GM21360 (cell line): ENCODE results near the gene SRCAP.
"Not testable (repeated sequence)": the region's sequence is repeated elsewhere in the genome, so short reads cannot be mapped to it uniquely, and the experiment has no call there.

Source experiments
- ATAC-seq: cut with Tn5 transposase; IDR thresholded peaks from one replicate; pipeline ENCODE4 v1.9.1; 2021; ENCODE audit warnings: mild to moderate bottlenecking, moderate library complexity; ENCODE audit not compliant: unreplicated experiment

The SRCAP gene

DNA sequence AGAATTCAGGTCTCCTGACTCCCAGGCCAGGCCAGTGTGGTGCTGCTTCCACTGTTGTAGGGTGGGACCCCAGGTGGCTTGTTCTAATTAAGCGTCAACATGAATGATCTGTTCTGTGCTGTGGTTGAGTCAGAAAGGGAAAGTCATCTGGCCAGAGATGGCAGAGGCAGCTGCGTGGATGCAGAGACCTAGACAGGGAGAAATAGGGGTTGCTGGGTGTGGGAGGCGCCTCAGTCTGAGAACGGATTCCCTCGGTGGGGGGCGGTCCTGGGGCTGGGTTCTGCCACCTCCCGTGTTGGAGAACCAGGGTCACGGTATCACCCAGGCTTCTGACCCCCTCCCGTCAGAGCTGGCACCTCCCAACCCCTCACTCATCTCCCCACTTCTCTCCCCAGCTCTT, 35.2 kb upstream of the SRCAP start:
- ATAC-seq: no peak

DNA sequence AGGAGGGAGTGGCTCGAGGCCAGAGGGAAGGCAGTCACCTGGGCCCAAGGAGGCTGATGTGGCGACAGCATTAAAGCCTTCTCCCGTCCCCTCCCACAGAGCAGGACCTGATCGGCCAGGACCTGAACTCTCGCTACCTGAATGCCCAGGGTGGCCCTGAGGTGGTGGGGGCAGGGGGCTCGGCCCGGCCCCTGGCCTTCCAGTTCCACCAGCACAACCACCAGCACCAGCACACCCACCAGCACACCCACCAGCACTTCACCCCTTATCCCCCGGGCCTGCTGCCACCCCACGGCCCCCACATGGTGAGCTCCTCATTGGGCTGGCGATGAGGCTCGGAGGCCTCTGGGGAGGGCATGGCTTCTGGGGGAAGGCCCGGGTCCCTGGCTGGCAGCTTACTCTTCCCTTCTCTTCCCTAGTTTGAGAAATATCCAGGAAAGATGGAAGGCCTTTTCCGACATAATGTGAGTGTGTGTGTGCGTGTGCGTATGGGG, 34.3 kb upstream of the SRCAP start:
- ATAC-seq: no peak

DNA sequence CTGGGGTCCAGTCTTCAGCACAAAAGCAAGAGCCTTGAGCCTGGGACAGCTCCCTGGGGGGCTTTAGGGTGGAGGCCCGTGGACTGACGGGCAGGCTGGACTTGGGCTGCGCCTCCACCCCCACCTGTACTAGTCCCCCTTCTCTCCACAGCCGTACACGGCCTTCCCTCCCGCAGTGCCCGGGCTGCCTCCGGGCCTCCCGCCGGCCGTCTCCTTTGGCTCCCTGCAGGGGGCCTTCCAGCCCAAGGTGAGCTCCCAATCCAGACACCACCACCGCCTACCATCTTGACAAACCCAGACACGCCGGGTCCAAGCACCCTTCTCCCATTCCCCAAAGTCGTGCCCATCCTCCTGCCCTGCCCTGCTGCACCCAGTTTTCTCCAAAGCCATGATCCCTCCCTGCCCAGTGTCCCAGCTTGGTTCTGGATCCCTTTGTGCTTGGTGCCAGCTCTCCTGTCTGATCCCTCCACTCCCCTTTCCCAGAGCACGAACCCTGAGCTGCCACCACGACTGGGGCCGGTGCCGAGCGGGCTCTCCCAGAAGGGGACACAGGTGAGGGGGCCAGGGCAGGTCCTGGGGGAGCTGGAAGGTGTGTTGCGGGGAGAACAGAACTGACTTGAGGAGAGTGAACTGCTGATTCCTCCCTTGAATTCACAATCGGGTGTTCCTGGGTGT, 33.7 kb upstream of the SRCAP start:
- ATAC-seq: no peak

DNA sequence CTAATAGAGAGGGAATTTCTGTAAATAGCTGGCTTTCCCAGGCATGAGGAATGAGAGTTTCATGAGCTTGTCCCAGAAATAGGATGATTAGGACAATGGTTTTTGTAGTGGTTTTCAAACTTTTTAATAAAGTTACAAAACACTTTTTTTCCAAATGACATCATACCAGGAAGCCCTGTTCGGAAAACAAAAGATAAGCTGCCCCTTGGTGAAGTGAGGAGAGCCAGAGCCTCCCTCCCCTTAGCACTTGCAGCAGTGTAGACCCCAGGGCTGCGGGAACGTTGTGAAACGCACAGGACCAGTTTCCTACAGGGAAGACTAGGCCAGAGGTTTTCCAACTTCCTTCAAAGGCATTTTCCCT, 33.2 kb upstream of the SRCAP start:
- ATAC-seq: no peak

DNA sequence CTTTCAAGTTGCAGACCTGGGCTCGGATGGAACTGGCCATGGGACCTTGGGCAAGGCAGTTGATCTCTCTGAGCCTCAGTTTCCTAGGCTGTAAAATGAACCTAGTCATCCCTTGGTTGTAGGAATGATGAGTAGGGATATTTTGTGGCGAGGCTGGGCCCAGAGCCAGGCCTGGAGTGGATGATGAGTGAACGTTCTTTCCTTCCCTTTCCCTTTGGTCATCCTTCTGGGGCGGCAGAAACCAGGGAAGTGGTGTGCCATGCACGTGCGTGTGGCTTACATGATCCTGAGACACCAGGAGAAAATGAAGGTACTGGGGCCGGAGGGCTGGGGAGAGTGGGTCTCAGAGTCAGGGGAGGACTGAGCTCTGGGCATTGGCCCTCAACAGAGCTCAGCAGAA, 32.3 kb upstream of the SRCAP start:
- ATAC-seq: no peak

DNA sequence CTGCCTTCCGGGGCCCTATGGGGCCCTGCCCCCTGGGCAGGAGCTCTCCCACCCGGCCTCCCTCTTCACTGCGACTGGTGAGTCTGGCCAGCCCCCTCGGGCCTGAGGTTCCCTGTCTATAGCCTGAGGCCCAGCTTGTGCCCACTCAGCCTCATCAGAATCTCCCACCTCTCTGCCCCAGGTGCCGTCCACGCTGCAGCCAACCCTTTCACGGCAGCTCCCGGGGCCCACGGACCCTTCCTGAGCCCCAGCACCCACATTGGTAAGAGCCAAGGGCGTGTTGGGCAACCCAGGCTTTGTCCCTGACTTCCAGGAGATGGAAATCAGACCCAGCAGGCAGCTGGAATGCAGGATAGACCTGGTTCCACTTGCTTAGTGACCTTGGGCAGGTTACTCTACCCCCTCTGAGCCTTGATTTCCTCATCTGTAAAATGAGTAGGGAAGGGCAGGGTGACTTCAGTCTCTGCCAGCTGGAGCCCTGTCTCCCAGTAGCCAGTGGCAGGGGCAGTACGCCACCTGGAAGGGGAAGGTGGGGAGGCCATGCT, 31.5 kb upstream of the SRCAP start:
- ATAC-seq: no peak

DNA sequence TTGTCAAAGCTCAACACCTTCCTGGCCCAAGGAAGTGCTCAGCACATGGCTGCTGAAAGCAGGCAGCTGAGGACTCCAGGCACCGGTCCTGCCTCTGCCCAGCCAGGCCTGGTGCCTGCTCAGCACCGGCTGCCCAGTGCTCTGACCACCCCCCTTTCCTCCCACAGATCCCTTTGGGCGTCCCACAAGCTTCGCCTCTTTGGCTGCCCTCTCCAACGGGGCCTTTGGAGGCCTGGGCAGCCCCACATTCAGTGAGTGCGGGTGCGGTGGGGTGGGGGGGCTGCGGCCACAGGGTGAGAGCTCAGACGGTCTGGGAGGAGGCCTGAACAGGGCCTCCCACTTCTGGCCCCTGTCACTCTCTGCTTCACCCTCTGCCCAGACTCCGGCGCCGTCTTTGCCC, 30.6 kb upstream of the SRCAP start:
- no peak for ATAC-seq

DNA sequence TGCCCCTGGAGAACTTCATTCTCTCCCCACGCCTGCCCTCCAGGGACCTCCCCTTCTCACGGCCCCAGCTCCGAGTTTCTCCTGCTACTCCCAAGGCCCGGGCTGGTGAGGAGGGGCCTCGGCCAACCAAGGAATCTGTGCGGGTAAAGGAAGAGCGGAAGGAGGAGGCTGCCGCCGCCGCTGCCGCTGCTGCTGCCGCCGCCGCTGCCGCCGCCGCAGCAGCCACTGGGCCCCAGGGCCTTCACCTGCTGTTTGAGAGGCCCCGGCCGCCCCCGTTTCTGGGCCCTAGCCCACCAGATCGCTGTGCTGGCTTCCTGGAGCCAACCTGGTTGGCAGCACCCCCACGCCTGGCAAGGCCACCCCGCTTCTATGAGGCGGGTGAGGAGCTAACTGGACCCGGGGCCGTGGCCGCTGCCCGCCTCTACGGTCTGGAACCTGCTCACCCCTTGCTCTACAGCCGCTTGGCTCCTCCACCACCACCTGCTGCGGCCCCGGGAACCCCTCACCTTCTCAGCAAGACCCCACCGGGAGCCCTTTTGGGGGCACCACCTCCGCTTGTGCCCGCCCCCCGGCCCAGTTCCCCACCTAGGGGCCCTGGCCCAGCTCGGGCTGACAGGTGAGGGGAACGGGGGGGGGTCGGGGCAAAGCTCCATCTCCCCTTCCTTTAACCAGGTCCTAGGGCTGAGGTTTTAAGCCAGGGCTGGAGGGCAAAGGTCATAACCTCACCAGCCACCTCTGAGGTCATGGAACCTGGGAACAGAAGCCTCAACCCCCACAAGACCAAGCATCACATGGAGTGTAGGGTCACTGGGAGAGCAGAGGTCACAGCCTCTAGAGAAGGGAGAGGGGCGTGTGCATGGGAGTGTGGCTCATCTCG, 29.7 kb upstream of the SRCAP start:
- ATAC-seq: no peak

DNA sequence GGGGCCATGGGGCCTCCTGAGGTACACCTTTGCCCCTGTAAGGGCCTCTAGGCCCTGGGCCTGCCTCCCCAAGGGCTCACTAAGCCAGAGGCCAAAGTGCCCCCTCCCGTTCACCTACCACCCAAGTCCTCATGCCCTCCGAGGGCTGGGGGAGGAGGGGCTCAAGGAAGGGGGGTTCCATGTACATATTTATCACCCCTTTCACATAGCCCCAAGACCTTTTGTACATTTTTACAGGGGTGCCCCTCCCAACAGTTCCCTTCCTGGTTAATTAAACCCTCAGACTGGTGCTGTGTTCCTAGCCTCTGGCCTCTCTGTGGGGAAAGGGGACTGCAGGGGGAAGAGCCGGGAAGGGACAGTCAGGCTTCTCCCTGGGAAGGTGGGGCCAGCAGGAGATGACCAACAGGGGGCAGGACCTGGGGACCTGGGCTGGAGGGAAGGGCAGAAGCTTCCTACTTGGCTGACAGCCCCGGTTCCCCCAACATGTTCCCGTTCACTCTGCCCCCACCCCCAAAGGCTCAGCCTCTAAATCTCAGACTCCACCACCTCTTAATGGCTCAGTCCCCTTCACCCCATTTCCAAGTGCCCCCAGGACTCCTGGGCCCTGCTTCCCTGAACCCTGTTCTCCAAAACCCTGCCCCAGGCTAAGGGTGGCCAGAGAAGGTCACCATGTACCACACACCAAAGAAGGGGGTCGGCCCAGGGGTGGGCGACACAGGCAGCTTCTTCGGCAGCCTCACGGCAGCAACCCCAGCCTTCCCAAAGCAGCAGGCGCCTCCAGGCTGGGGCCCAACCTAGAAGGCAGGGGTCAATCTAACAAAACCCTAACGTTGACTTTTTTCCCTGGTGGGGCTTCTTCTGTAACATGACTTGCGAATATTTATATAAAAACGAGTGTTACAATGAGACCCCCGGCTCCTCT, 28.8 kb upstream of the SRCAP start:
- ATAC-seq: no peak

DNA sequence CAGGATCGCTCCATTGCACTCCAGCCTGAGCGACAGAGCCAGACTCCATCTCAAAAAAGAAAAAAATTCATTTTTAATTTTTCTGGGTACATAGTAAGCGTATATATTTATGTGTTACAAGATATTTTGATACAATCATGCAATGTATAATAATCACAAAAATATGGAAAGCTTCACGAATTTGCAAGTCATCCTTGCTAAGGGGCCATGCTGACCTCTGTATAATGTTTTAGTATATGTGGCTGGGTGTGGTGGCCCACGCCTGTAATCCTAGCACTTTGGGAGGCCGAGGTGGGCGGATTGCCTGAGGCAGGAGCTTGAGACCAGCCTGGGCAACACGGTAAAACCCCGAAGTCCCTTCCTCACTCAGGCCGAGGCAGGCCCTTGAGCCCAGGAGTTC, 23.8 kb upstream of the SRCAP start:
- ATAC-seq: no peak

DNA sequence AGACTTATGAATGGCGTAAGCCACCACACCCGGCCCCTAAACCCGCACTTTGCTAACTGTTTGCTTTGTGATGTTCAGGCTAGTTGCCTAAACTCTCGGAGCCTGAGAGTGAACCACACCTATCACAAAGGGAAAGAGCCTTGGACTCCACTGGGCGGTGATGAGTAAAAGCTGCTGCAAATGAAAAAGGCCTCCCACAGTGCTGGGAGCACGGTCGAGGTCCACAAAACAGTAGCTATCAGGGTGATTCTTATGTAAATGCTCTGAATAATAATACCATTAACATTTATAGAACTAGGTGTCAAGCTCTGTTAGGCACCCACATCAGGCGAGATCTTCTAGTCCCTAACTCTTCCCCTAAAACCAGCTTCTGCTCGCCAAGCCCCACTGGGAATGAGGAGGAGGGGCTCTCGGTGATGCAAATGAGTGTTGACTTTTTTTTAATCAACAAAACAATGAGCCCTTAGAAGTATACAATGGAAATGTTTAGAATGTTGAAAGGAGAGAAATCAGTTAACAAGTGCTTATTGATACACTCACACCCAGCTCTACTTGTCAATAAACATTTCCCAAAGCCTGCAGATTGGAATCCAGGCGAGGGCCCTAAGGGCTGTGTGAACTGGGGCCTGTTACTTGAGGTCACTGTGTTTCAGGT, 20.9 kb upstream of the SRCAP start:
- ATAC-seq: no peak

DNA sequence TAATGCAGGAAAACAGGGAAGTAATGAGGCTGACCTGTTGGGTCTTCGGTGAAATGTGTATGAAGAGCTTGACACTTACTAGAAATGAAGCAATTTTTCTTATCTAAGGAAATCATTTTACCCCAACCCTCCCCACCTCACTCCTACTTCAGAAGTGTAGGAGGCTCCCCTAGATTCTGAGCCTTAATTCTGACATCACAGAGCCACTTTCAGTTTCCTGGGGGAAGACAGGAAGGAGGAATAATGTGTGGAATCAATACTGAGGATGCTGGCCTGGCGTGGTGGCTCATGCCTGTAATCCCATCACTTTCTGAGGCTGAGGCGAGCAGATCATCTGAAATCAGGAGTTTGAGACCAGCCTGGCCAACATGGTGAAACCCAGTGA, 20.4 kb upstream of the SRCAP start:
- ATAC-seq: no peak

DNA sequence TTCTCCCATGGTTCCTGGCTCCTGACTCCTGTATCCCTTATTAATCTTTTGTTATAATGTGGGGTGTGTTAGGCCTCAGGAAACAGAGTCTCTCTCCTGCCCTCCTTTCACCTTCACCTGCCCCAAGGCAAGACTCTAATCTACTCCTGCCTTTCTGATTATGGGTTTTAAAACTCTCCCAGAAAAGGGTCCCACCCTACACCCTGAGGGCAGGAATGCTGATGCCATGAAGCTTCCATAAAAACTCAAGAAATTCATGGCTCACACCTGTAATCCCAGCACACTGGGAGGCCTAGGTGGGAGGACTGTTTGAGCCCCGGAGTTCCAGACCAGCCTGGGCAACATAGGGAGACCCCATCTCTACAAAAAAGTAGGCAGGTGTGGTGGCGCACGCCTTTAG, 18.6 kb upstream of the SRCAP start:
- ATAC-seq: no peak

DNA sequence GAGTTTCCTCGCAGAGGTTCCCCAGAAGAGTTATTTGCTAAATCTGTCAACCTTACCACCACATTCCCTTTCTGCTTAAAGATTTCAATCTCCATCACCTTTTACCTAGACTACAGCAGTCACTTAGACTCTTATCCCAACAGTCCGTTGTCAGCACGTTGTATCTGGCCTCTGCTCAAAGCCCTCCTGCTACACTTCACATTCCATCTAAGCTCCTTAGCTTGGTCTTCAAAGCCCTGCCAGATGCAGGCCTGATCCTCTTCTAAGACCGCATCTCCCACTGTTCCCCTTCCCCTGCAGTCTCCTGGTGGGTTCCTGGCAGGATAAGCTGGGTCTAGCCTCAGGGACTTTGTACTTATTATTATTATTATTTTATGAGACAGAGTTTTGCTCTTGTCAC, 10.3 kb upstream of the SRCAP start:
- no peak for ATAC-seq

DNA sequence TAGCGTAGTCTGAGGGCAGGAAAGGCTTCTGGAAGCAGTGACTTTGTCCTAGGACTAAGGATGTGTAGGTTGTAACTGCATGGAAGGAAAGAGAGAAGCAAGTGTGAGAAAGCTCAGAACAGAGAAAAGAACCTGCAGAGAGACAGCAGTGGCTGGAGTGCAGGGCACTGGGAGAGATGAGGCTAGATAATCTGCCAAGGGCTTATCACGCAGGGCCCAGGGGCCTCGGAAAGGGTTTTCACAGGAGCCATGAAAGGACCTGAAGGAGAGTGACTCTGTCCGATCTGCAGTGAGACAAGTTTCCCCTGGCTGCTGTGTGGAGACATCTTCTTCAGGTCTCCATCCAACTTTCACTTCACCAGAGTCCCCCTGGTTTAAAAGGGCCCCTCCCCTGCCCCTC, 7.1 kb upstream of the SRCAP start:
- no peak for ATAC-seq

DNA sequence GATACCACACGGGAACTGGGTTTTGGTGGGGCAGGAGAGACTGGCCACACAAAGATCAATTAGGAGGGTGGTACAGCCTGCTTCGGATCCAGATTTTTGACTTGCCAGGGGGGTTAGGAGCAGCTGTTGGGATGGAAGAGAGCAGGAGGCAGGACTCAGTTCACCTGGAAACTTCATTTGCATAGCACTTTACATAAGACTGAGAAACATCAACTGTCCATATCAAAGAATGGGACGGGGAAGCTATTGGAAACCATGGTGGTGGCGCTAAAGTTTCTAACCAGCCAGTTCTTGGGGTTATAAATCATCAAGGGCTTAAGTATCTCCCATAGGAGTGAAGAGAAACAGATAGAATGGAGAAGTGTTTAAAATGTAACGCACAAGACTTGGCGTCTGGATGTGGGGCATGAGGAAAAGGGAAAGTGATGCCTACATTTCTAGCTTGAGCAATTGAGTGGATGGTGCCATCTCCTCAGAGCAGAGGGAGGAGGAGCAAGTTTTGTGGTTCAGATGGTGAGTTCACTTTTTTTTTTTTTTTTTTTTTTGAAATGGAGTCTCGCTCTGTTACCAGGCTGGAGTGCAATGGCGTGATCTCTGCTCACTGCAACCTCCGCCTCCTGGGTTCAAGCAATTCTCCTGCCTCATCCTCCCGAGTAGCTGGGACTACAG, 6.4 kb upstream of the SRCAP start:
- no peak for ATAC-seq

DNA sequence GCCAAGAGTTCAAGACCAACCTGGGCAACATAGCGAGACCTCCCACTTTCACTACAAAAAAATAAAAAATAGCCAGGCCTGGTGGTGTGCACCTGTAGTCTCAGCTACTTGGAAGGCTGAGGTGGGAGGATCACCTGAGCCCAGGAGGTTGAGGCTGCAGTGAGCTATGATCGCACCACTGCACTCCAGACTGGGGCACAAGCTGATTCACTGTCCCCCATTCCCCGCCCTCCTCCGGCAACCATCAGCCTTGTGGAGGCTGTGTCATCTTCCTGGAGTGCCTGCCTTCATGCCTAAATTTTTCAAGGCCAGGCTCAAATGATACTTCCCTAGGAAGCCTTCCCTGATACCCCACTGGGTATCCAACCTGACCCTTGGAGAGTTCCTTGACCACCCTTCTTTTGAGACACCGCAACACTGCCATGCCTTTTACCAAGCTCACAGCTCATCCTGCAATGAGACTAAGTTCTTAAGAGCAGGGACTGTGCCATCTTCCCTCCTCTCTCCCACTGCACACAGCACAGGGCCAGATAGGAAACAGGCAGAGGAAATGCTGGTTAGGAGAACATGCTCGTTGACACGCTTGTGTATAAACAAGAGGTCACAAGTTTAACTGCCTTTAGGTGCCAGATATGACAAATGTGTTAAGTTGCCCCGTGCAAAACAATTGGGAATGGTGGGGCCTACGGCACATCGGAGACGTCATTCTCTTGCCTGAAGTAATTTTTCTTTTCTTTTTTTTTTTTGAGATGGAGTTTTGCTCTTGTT, 3.9 kb upstream of the SRCAP start:
- no peak for ATAC-seq

DNA sequence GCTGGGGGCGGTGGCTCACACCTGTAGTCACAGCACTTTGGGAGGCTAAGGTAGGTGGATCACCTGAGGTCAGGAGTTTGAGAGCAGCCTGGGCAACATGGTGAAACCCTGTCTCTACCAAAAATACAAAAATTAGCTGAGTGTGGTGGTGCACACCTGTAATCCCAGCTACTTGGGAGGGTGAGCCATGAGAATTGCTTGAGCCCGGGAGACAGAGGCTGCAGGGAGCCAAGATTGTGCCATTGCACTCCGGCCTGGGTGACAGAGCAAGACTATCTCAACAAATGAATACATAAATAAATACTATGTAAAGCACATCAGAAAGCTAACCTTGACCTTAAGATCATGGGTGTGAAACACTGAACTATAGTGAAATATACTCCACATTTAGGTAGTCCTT, 2.3 kb upstream of the SRCAP start:
- ATAC-seq: not testable (repeated sequence)
